Fibroblast of skin of back (primary cell): ENCODE data around the gene ATG4C.
"Not testable (repeated sequence)": the region's sequence is repeated elsewhere in the genome, so short reads cannot be mapped to it uniquely, and the experiment has no call there.

Experiments used
- DNase-seq: peaks from one replicate; pipeline ENCODE4 v3.0.0-alpha.2; 2013

ATG4C gene

DNA sequence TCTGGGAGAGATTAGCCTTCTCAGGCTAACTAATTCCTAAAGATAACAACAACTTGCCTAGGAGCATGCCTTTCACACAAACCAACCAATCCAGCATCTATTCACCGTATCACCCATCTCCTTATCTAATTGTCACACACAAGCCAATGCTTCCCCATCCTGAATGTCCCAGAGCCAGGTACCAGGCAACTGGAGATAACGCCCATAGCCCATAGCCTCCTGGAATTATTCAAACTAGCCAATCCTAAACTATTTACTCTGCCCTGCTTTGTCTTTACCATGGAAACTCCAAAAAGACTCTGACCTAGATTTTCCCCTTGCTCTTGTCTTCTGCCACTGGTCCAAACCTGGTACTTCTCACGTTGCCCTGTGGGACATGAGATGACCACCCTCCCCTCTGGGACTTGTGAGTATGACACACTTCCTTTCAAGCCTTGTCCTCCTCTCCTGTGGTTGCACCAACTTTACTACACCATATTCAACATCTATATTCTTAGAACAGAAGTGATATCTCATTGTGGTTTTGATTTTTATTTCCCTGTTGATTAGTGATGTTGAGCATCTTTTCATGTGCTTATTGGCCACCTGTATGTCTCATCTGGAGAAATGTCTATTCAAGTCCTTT, 8.8 kb upstream of the ATG4C start:
- peak; percentile 13 for DNase-seq

DNA sequence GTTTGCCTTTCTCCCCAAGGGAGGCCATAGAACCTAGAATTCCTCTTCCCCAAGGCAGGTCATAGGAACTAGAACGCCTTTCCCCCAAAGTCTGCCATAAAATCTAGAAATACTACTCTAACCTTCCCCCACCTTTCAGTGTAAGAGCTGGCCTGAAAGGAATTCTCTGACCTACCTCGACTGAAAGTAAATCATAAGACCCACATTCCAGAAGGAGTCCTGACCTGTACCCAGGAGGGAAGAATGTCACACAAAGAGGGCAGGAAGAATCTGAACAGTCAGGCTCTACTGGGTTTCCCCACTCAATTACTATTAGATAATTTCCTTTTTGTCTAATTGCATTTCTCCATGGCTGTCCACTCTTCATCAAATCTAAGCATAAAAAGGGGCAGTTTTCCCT, 5.7 kb upstream of the ATG4C start:
- DNase-seq = no peak

DNA sequence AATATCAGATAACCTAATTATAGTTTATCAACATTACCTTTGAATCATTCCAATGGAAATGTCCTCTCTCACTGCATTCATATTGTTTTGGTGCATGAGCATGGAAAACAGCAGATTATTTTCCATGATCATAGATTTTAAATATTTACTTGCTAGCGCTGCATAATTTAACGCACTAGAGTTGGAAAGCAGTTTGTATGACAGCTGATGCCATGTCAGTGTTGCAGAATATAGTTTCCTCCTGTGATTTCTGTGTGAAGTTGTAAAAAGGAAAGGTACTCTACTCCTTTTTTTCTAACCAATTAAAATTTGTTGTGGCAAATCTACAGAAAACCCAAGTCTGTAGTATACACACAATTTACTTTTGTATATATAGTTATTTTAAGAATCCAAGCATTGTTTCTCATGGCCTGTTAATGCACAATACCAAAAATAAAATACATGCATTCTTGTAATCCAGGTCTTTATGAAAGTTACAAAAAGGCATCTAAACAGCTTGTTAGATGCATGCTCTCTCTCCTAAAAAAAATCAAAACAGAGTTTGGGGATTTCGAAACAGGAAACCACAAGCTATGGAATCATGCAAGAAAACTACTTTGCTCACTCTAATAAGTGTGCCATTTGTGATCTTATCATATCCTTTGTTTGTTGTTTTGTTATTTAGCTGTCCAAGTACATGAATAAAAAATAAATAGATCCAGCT, 1.9 kb upstream of the ATG4C start:
- DNase-seq = peak; percentile 33

GRCh38 chr1:62782544-62783212, 1.3 kb upstream of the ATG4C start:
- DNase-seq = not testable (repeated sequence)

GRCh38 chr1:62784509-62785365, 805 bp downstream of the ATG4C start:
- DNase-seq = no peak

DNA sequence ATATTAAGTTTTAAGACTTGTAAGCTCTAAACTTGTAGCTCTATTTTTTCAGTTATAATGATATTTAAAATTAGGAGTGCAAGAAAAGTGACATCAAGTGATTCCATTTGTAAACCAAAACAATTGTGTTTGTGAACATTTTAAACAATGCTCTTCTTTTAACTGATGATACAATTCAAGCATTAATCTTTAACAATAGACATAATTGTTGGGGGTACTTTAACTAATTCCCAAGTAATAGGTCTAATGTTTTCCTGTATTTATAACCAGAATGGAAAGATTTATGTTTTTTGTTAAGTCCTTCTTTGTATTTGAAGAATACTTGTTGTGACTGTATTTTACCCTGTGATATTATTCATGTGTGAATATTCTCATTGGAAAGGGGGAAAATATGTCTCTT, 6.8 kb downstream of the ATG4C start:
- no peak for DNase-seq

DNA sequence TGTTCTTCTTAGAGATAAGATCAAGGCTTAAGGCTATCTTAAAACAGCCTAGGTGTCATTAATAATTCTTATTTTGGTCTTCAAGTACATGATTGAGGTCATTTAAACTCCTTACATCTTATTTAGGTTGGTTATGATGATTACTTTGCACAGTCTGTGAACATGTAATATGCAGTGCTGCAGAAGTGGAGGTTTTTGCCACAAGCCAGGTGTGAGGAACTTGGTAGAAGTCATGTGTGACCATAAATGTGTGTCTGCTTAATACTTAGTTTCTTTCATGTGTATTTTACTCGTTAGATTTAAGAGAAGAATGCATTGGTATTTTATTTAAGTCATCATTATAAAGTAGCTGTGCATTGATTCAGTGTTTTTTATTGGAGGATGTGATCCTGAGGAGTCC, 10.1 kb downstream of the ATG4C start:
- no peak for DNase-seq

DNA sequence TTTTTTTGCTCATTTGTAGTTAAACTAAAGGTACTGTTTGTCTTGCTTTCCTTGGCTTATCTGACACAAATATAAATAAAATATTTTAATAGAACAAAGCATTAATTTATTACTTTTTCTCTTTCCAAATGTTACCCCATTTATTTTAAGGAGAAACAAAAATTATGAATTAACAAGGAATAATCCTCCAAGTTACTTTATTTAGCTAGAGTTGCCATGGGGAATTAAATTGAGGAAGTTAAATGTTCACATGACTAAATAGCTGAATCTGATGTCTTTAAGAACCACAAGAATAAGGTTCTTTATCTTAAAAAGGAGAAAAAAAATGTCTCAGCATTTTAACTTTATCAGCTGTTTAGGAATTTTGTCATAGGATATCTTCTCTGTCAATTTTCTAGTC, 12.3 kb downstream of the ATG4C start:
- no peak for DNase-seq

DNA sequence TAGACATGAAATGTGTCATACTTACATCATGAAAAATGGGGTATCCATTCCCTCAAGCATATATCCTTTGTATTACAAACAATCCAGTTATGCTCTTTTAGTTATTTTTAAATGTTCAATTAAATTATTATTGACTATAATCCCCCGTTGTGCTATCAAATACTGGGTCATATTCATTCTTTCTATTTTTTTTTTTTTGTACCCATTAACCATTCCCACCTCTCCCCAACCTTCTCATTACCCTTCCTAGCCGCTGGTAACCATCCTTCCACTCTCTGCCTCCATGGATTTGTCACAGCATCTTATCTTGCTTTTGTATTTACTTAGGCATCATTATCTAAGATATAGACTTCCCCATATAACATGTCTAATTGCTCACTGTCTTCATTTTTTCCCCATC, 15.8 kb downstream of the ATG4C start:
- DNase-seq = no peak

- DNase-seq = no peak
Measured at GRCh38 chr1:62800281-62800680, 16.3 kb downstream of the ATG4C start.

DNA sequence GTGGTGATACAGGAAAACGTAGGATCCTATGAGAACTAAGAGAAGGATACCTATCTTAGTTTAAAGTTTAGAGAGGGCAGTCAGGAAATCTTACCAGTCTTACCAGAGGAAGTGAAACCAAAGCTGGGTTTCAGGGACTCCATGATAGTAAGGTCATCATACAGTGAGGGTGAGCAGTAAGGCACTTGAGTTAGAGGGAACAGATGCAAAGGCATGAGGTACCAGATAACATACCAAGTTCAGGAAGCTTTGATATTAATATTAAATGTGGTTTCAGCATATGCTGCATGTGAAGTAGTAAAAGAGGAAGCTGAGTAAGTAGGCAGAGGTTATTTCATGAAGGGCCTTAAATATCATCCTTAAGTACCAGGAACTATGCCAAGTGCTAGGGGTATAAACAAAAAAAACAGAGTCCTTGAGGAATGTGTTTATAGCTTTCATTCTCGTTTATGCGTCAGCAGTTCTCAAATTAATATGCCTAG, 16.9 kb downstream of the ATG4C start:
- DNase-seq = no peak

- no peak for DNase-seq
Measured at GRCh38 chr1:62809788-62810187, 25.9 kb downstream of the ATG4C start.

DNA sequence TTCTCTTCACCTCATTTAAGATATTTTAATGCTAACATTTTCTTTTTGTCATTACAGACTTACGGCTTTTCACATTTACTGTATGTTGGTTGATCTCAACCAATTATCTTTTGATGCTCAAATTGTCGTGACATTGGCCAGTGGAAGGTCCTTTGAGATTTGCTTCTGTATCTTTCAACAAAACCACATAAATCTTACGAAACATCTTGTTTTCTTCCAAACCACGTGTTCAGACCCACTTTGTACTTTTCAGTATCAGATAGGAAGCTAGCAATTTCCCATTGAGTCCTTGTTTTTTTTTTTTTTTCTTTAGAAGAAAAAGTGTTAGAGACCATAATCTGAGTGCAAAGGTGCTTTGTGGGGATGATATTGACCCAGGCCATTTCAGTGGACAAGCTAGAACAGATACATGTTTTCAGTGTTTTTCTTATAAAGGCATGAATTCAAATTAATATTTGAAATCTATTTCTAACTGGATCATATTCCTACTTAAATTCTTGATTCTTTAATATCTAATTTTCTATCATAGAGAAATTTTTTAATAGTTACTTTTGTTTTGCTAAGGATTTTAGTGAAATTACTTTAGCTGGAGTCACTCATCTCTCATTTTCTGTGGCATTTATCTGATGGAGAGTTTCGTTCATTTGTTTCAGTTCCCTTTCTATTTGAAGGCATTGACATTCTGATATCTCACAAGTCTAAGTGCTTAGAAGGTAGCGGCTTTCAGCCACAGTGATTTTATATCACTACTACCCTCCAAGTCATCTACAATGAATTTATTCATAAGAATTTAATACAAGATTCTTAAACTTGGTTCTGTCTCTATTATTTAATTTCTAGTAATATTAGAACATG, 26.7 kb downstream of the ATG4C start:
- DNase-seq = no peak

GRCh38 chr1:62823556-62823955, 39.6 kb downstream of the ATG4C start:
- peak; percentile 24 for DNase-seq

- peak; percentile 16 for DNase-seq
Measured at GRCh38 chr1:62826901-62827300, 43.0 kb downstream of the ATG4C start.

- DNase-seq = not testable (repeated sequence)
Measured at GRCh38 chr1:62827786-62828185, 43.9 kb downstream of the ATG4C start.

DNA sequence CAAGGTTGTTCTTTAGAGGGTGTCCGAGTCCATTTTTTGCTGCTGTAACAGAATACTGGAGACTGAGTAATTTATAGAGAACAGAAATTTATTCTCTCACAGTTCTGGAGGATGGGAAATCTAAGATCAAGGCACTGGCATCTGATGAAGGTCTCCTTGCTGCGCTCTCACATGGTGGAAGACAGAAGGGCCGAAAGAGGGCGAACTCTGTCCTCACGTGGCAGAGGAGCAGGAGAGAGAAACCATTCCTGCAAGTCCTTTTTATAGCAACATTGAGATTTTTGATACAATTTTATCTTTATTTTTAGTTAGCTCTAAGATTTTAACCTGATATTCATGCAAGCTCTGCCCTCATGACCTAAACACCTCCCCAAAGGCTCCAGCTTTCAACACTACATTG, 48.3 kb downstream of the ATG4C start:
- DNase-seq = no peak

DNA sequence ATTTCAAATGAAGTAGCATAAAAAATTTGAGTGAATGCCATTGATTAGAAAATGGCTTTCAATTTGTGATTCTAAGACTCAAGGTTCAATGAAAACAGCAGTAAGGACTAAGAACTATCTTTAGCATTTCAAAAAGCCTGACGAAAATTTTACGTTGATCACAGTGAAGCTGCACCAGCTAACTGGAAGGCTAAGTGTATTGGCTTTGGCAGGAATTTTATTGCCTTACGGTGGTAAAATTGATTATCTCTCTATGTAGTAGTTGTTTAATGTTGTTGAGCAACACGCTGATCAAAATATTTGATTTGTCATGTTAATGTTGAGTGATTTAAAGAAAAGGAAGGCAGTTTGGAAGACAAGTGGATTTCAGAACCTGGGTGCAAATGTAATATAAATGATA, 49.6 kb downstream of the ATG4C start:
- DNase-seq = no peak

- DNase-seq = no peak
Measured at GRCh38 chr1:62834400-62834961, 50.5 kb downstream of the ATG4C start.

DNA sequence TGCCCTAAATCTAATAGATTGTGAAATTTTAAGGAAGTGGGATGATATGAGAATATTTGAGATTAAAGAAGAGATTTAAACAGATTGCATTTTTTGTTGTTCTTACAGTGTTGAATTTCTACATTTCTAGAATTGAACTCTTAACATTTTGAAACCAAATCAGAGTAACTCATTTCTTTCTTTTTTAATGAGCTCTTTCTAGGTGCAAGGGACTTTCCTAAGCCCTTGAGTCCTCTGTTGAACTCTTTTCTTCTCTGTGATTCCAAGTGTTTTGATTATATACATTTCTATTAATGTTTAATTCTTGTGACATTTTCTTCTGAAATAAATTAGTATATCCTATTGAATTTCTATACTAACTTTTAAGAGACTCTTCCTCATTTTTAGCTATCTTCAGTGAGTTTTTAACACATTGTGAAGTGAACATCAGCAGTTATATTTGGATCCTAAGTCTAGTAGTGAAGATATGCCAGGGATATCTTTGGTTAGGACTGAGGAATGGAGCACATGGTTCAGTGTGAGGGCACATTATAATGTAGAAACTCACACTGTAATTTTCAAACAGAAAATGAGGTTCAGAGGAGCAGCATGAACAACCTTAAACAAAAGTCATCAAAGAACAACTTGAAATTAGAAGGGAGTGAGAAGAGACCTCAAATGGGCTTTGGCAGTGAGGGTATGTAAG, 53.1 kb downstream of the ATG4C start:
- DNase-seq = no peak

GRCh38 chr1:62840555-62840954, 56.6 kb downstream of the ATG4C start:
- DNase-seq = no peak
